ENCODE measurements around the gene EHMT1.

GRCh38 chr9:137590123-137590468 lies 28.7 kb upstream of the EHMT1 start:
- TF ChIP-seq TAF1 (IDR thresholded peaks at IDR 0.05; ENCODE audit: borderline replicate concordance, low read depth, low read length) (no peak), POLR2A (IDR thresholded peaks at IDR 0.05; ENCODE audit: low read depth, low read length) (no peak)
